NCI-H2107 treated with DMSO at 0.1 percent for 48 hours (cell line): ENCODE results near the gene MAP3K9.

Experiments
- DNase-seq: peaks from one replicate; lab custom pipeline; 2025; ENCODE audit not compliant: unreplicated experiment; lab: John Stamatoyannopoulos, UW

Gene MAP3K9

GRCh38 chr14:70702161-70702560 is 107.2 kb downstream of the MAP3K9 start:
- DNase-seq: no peak

GRCh38 chr14:70701610-70702009 is 107.7 kb downstream of the MAP3K9 start:
- DNase-seq: no peak

- no peak for DNase-seq
These were observed 108.2 kb downstream of the MAP3K9 start for GRCh38 chr14:70700955-70701585.

GRCh38 chr14:70699646-70700045 is 109.7 kb downstream of the MAP3K9 start:
- no peak for DNase-seq

- no peak for DNase-seq
These were observed 111.0 kb downstream of the MAP3K9 start for GRCh38 chr14:70698288-70698687.

- DNase-seq: no peak
These were observed 111.6 kb downstream of the MAP3K9 start for GRCh38 chr14:70697701-70698100.

GRCh38 chr14:70696026-70696425 is 113.3 kb downstream of the MAP3K9 start:
- peak; percentile 22 for DNase-seq

- no peak for DNase-seq
These were observed 117.1 kb downstream of the MAP3K9 start for GRCh38 chr14:70692210-70692609.

GRCh38 chr14:70685474-70686197 is 123.7 kb downstream of the MAP3K9 start:
- DNase-seq: no peak

GRCh38 chr14:70683983-70684382 is 125.3 kb downstream of the MAP3K9 start:
- DNase-seq: no peak

GRCh38 chr14:70680748-70681147 is 128.6 kb downstream of the MAP3K9 start:
- DNase-seq: no peak

- DNase-seq: no peak
These were observed 132.0 kb downstream of the MAP3K9 start for GRCh38 chr14:70677341-70677740.
